ENCODE results near the gene C1orf232. TPM values are rescaled to one million over a fixed set of nuclear protein-coding genes. Genes with fewer than 3 reads are reported as not detected.

Gene C1orf232
- total RNA-seq, 1 donor from 2014 or later = not detected

- intact Hi-C loops (cut with micrococcal nuclease) = no loop called here
Measured at GRCh38 chr1:26180010-26180506, 11.3 kb upstream of the C1orf232 start.

- intact Hi-C loops (cut with micrococcal nuclease) = no loop called here
Measured at GRCh38 chr1:26177182-26177684, 8.5 kb upstream of the C1orf232 start, which contains the start of gene CNKSR1. TSS of gene CNKSR1 (plus strand) at chr1:26177491. CDS start at chr1:26177548, 57 bp downstream.

- intact Hi-C loops (cut with micrococcal nuclease) = no loop called here
Measured at GRCh38 chr1:26175346-26175745, 6.6 kb upstream of the C1orf232 start.

GRCh38 chr1:26171084-26172072 is 2.6 kb upstream of the C1orf232 start, which contains the start of gene ZNF593OS:
TSS of gene ZNF593OS (minus strand) at chr1:26171832. CDS start at chr1:26171661, 171 bp downstream.
- intact Hi-C loops (cut with micrococcal nuclease) = no loop called here

- intact Hi-C loops (cut with micrococcal nuclease) = no loop called here
Measured at GRCh38 chr1:26170472-26170821, 1.7 kb upstream of the C1orf232 start.

GRCh38 chr1:26169669-26170471 is 1.1 kb upstream of the C1orf232 start, which contains the start of gene ZNF593:
TSS of gene ZNF593 (plus strand) at chr1:26169908. CDS start at chr1:26169984, 76 bp downstream.
- intact Hi-C loops (cut with micrococcal nuclease) = loop anchor here (1.0 to 10.0 kb wide), 4 partner anchors 64 to 225 kb away; partner anchors contain the start of gene CEP85

GRCh38 chr1:26169198-26169554 is 413 bp upstream of the C1orf232 start:
- intact Hi-C loops (cut with micrococcal nuclease) = loop anchor here (1.0 to 10.0 kb wide), 4 partner anchors 65 to 226 kb away; partner anchors contain the start of gene CEP85

GRCh38 chr1:26166719-26167281 is 2.0 kb downstream of the C1orf232 start:
- intact Hi-C loops (cut with micrococcal nuclease) = loop anchor here (5.0 to 10.0 kb wide), 2 partner anchors 156 to 228 kb away; no protein-coding TSS in a partner anchor

GRCh38 chr1:26164861-26165842 is 3.6 kb downstream of the C1orf232 start:
- intact Hi-C loops (cut with micrococcal nuclease) = loop anchor here (1.0 to 10.0 kb wide), 4 partner anchors 60 to 230 kb away; no protein-coding TSS in a partner anchor

GRCh38 chr1:26164036-26164860 is 4.5 kb downstream of the C1orf232 start:
- intact Hi-C loops (cut with micrococcal nuclease) = loop anchor here (1.0 to 10.0 kb wide), 3 partner anchors 59 to 231 kb away; no protein-coding TSS in a partner anchor

- intact Hi-C loops (cut with micrococcal nuclease) = loop anchor here (1.0 to 10.0 kb wide), 3 partner anchors 58 to 231 kb away; no protein-coding TSS in a partner anchor
Measured at GRCh38 chr1:26163684-26164035, 5.1 kb downstream of the C1orf232 start.

- intact Hi-C loops (cut with micrococcal nuclease) = loop anchor here (10.0 kb wide), 1 partner anchor 233 kb away; no protein-coding TSS in a partner anchor
Measured at GRCh38 chr1:26162220-26162709, 6.5 kb downstream of the C1orf232 start.

GRCh38 chr1:26161415-26162219 is 7.1 kb downstream of the C1orf232 start:
- intact Hi-C loops (cut with micrococcal nuclease) = loop anchor here (10.0 kb wide), 1 partner anchor 233 kb away; no protein-coding TSS in a partner anchor

- intact Hi-C loops (cut with micrococcal nuclease) = loop anchor here (10.0 kb wide), 1 partner anchor 234 kb away; no protein-coding TSS in a partner anchor
Measured at GRCh38 chr1:26160527-26161414, 8.0 kb downstream of the C1orf232 start.

GRCh38 chr1:26159743-26160039 is 9.1 kb downstream of the C1orf232 start:
- intact Hi-C loops (cut with micrococcal nuclease) = loop anchor here (10.0 kb wide), 1 partner anchor 235 kb away; no protein-coding TSS in a partner anchor
